ENCODE data around the gene PDE6A. TPM values are rescaled to one million over a fixed set of nuclear protein-coding genes. Genes with fewer than 3 reads are reported as not detected.

Gene PDE6A
- total and polyA plus RNA-seq, 9 donors, result 0.05 to 0.68 (median 0.15) TPM

DNA sequence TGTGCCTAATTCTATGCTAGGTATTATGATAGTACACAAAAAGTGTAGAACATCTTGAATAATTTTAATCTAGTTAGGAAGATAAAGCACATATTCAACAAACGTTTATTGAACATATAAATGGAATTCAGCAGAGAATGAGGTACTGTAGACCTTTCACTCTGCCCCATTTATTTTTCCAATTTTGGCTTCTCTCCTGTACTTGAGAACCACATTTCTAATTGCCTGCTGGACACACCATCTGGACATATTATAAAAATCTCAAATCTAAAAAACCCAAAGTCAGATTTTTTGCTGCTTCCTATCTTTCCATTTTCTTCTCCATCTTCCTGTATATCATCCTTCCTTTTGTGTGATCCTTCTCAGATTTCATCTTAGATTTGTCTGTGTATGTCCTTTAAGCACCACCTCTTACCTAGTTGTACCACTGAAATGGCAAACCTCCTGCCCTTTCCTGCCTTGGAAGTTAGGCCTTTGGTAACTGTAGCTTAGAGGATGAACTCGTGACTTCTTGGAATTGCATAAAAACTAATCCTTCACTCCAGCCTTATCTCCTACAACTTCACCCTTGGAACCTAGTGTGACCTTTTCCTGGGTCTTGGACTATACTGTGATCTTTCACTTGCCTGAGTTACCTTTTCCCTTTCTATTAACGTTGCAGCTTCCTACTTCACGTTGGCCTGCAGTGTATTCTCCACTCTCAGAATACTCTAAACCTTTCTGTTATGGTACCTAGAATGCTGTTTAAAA is 24.8 kb upstream of the PDE6A start:
- Histone ChIP-seq H3K36me3 (no peaks in the 10 kb centered on the region), H3K27ac (no peak overlapping the region), H3K9me3 (no peaks in the 10 kb centered on the region), H3K4me3 (no peak overlapping the region), H3K4me1 (ENCODE audit: insufficient read depth) (peaks cover 3% of the 10 kb centered on the region), H3K27me3 (no peaks in the 10 kb centered on the region)
- DNase-seq, result no peak
- 83 to 87% (median 85%) methylated on average over 4 of the region's 4 CpGs for WGBS, 3 donors
- intact Hi-C loops (cut with DNase I), result no loop called here
- no peak for TF ChIP-seq POLR2A (IDR thresholded peaks at IDR 0.05)
- TF ChIP-seq EP300 (IDR thresholded peaks at IDR 0.05), result no peak
- TF ChIP-seq, protein P1, sequence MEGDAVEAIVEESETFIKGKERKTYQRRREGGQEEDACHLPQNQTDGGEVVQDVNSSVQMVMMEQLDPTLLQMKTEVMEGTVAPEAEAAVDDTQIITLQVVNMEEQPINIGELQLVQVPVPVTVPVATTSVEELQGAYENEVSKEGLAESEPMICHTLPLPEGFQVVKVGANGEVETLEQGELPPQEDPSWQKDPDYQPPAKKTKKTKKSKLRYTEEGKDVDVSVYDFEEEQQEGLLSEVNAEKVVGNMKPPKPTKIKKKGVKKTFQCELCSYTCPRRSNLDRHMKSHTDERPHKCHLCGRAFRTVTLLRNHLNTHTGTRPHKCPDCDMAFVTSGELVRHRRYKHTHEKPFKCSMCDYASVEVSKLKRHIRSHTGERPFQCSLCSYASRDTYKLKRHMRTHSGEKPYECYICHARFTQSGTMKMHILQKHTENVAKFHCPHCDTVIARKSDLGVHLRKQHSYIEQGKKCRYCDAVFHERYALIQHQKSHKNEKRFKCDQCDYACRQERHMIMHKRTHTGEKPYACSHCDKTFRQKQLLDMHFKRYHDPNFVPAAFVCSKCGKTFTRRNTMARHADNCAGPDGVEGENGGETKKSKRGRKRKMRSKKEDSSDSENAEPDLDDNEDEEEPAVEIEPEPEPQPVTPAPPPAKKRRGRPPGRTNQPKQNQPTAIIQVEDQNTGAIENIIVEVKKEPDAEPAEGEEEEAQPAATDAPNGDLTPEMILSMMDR (IDR thresholded peaks at IDR 0.05), result no peak

- intact Hi-C loops (cut with DNase I), result no loop called here
- WGBS, 3 donors, result 17 to 62% (median 30%) methylated on average over 3 of the region's 3 CpGs
Measured at GRCh38 chr5:149966946-149967345, 22.4 kb upstream of the PDE6A start.

GRCh38 chr5:149963729-149964128 is 19.1 kb upstream of the PDE6A start:
- intact Hi-C loops (cut with DNase I), result no loop called here
- Histone ChIP-seq H3K36me3 (no peaks in the 10 kb centered on the region), H3K4me1 (ENCODE audit: insufficient read depth) (peaks cover 7% of the 10 kb centered on the region), H3K9me3 (no peaks in the 10 kb centered on the region), H3K4me3 (no peak overlapping the region), H3K27me3 (no peaks in the 10 kb centered on the region), H3K27ac (no peak overlapping the region)
- DNase-seq, result no peak
- TF ChIP-seq EP300 (IDR thresholded peaks at IDR 0.05) (no peak), POLR2A (IDR thresholded peaks at IDR 0.05) (no peak)
- TF ChIP-seq, protein P1 (IDR thresholded peaks at IDR 0.05), result no peak
- 94 to 100% (median 94%) methylated on average over 3 of the region's 3 CpGs for WGBS, 3 donors

More at GRCh38 chr5:149966946-149967345, 22.4 kb upstream of the PDE6A start:
- no peak for TF ChIP-seq POLR2A (IDR thresholded peaks at IDR 0.05)
- TF ChIP-seq, protein P1 (IDR thresholded peaks at IDR 0.05), result no peak
- no peak for TF ChIP-seq EP300 (IDR thresholded peaks at IDR 0.05)
- no peak overlapping the region for H3K27ac ChIP-seq
- no peak overlapping the region for H3K4me3 ChIP-seq
- no peaks in the 10 kb centered on the region for H3K27me3 ChIP-seq
- no peak for DNase-seq
- no peaks in the 10 kb centered on the region for H3K36me3 ChIP-seq
- H3K9me3 ChIP-seq, result no peaks in the 10 kb centered on the region
- H3K4me1 ChIP-seq (ENCODE audit: insufficient read depth), result peaks cover 3% of the 10 kb centered on the region

GRCh38 chr5:149962601-149963300 is 18.2 kb upstream of the PDE6A start:
- Histone ChIP-seq H3K36me3 (no peaks in the 10 kb centered on the region), H3K9me3 (no peaks in the 10 kb centered on the region), H3K4me3 (no peak overlapping the region), H3K27me3 (no peaks in the 10 kb centered on the region), H3K27ac (no peak overlapping the region), H3K4me1 (ENCODE audit: insufficient read depth) (peaks cover 7% of the 10 kb centered on the region)
- DNase-seq, result no peak
- WGBS, 3 donors, result 90 to 94% (median 94%) methylated on average over 5 of the region's 5 CpGs
- TF ChIP-seq, protein P1 (IDR thresholded peaks at IDR 0.05), result no peak
- no peak for TF ChIP-seq POLR2A (IDR thresholded peaks at IDR 0.05)
- no peak for TF ChIP-seq EP300 (IDR thresholded peaks at IDR 0.05)
- intact Hi-C loops (cut with DNase I), result no loop called here

Data from ovary (tissue), 9 donors.